GM19324 (cell line): ENCODE results near the gene ADAM10.

Experiments
- ATAC-seq: cut with Tn5 transposase; IDR thresholded peaks from one replicate; pipeline ENCODE4 v1.9.1; 2021; ENCODE audit warnings: mild to moderate bottlenecking, moderate library complexity; ENCODE audit not compliant: unreplicated experiment, low FRiP score

ADAM10 gene

DNA sequence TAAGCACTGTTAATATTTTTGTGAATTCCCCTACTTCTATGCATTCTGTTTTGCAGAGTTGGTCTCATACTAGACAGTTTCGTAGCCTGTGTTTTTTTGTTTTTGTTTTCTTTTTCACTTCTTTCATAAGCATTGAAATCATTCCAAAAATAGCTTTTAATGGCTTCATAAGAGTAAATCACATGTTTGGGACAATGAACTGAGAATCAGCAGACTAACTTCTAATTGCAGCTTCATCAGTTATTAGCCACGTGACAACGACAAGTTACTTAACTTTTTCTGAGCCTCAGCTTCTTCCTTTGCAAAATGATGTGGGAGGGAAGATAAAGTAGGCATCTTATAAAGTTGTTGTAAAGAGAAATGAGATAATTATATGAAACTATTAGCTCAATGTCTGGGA lies 193.0 kb downstream of the ADAM10 start:
- ATAC-seq, result no peak

- ATAC-seq, result no peak
Measured at GRCh38 chr15:58556028-58556361, 193.5 kb downstream of the ADAM10 start.

GRCh38 chr15:58555162-58556027 lies 194.1 kb downstream of the ADAM10 start:
- ATAC-seq, result no peak

GRCh38 chr15:58554758-58555157 lies 194.7 kb downstream of the ADAM10 start:
- ATAC-seq, result no peak

- no peak for ATAC-seq
Measured at GRCh38 chr15:58553365-58553918, 196.1 kb downstream of the ADAM10 start.

DNA sequence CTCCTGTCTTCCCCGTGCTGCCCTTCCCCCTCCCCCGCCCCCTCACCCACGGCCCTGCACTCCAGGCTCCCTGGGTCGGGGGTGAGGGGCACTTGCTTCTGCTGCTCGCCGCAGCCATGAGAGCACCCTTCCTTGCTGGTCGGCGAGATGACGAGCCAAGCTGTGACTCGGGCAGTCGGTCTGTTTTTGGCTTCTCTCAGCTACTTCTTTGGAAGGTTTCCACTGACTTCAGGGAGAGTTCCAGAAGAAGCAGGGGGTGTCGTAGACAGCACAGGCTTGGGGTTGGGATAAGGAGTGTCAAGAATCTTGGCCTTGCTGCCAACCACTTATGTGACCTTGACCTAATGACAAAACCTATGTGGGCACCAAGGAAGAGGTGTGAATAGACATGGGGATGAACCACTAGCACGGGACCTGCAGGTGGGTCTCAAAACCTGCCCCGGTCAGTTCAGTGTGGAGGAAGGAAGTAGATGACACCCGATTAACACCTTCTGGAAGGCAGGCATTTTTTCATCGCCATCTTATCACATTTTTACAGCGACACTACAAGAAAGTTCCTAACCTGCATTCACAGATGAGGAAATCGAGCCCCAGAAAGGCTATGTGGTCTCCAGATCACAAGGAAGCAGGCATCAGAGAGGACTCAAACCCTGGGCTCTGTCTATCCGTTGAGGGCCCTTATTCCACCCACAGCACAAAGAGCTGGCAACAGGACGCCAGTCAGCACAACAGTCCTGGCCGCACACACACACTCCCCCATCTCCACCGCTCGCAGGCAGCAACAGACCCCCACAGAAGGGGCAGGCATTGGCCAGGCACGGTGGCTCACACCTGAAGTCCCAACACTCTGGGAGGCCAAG lies 196.8 kb downstream of the ADAM10 start:
- no peak for ATAC-seq

DNA sequence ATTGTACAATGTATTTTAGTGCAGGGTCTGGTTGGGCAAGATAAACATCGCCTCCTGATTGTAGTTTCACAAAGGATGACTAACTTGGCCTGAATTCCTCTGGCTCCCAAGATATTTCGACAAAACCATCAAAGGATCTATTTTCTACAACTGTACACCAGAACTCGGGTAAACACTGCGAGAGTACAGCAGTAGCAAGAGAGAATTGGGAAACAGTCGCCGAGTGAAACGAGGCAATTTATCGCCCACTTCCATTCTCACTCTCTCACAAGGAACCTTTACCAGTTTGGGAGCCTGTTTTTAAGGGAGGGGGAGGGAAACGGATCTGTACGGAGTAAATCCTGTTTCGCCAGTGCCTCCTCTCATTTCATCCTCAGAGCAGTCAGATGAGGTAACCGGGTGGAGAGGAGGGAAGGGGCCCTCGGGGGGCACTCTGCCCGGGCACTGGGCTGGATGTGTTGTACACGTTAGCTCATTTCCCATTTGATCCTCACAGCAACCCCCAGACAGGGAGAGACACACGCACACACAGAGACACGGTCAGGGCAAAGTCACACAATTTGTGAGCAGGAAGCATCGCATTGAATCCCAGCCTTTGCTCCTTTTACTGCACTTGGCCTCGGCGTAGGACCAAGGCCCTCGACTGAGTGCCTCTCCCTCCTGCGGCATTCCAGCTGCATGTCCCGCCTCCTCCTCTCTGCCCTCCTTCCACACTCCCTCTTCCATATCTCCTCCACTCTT lies 197.6 kb downstream of the ADAM10 start:
- ATAC-seq, result no peak

DNA sequence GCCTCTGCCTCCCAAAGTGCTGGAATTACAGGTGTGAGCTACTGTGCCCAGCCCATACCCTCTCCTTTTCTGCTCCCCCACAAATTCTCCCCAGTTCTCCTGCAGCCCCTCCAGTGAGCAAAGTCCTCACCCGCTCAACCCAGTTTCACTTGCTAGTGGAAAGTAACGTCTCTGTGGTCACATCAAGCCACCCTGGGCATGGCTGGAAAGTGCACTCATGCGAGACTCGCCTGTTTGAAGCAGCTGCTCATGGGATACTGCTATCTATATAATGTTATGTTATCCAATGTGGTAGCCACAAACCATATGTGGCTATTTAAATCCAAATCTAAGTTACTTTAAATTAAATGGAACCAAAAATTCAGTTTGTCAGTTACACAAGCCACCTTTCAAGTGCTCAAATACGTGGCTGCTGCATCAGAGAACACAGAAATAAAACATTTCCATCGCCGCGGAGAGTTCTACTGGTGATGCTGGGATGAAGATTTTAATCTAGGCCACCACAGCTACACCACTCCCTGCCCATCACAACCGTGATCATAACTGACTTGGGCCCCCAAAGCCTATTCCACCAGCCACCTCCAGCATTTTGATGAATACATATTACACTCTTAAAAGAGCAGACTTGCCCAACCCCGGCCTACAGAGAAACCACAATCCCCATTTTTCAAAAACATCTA lies 198.3 kb downstream of the ADAM10 start:
- no peak for ATAC-seq

GRCh38 chr15:58549785-58550074 lies 199.8 kb downstream of the ADAM10 start:
- no peak for ATAC-seq

DNA sequence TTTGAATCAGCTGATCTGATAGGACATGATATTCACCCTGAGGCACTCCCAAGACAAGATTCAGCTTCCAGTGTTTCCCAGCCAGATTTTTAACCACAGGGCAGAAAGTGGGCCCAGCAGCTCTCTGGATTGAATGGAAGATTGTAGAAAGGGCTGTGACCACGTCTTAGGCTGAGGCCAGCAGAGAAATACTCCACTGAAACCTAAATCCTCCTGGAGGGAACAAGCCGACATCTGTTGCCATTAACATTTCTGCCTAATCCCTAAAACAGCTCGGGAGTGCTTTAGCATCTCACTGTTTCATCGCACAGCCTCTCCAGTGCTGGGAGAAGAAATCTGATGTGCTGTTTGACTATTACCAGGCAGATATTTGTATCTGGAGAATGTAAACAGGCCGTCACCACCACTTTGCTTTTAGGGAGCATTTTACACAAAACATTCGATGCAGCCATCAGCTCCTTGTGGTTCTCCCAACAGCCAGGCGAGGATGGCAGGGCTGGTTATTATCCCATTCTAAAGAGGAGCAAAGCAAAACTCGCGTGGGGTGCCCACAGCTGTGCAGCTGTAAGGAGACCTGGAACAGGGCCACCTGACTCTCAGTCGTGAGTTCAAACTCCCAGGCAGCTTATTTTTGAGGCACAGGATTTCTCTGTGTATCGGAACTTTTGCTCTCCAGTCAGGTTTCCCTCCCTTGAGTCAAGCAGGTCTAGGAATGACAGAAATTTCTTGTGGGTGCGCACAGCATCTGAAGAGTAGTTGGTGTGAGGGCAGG lies 200.3 kb downstream of the ADAM10 start:
- ATAC-seq, result no peak

- ATAC-seq, result no peak
Measured at GRCh38 chr15:58548308-58549012, 201.0 kb downstream of the ADAM10 start.

DNA sequence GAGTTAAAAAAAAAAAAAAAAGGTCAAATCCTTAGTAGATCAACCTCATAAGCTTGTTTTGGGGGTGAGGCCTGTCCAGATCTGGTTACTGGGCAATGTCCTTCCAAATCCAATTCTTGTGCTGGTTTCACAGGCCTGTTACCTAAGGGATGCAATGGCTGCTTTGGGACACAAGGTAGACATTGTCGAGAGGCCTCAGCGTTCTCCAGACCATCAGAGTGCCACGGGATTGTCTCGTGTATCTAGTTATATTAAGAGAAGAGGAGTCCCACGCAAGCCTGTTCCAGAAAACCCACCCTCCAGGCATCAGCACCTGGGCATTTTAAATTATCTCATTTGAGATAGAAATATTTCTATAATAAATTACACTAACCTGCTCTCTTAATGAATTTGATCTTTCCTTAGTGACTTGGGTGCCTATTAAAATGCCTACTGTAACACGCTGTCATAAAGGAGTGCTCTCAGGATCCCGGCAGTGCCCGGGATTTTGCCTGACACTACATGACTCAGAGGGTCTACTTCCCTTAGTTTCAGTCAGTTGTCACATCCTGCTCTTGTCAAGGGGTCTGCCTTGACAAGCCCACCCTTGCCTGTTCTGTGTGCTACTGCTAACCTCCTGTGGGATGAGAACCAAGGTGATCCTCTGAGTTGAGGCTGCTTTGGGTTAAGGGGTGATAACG lies 201.7 kb downstream of the ADAM10 start:
- ATAC-seq, result no peak

DNA sequence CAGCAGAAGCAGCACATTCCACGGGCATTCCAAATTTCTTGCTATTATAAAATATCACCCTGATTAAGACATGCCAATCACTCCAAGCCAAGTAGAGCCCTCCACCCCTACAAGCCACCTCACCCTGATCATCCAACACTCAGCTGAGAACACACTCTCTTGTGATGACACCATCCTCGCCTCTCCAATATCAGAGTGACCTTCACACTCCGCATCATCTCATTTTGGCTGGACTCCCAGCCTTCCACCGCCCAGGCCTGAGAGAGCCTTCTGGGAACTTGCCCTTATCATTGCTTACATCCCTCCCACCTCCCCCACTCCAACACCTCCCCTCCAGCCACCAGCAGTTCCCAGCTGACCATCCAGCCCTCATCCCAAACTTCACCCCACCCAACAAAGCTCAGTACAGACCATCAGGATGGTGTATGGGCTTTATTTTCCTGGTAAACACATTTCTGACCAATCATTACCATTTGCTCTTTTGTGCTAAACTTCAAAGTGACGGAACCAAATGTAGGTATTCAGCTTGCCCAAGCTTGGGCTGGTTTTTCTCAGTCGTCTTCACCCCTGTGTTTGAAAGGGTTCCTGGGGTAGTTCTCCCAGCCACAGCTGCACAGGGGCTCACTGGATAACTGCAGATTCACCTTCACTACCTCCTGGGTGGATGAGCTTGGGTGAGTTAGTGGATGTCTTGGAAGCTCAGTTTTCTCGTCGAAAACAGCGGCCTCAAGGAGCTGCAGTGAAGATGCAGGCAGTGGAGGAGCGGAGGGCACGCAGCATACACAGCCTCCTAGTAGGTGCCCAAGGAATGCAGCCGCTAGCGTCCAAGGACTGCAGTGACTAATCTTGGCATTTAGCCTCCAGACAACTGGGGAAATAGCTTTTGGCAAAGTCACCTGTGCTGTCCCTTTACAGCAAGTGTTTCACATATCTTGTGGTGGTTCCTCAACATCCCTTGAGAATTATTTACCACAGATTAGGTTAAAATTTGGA lies 202.6 kb downstream of the ADAM10 start:
- ATAC-seq, result no peak

GRCh38 chr15:58546066-58546591 lies 203.4 kb downstream of the ADAM10 start:
- no peak for ATAC-seq

- no peak for ATAC-seq
Measured at GRCh38 chr15:58545307-58546065, 204.0 kb downstream of the ADAM10 start.

- no peak for ATAC-seq
Measured at GRCh38 chr15:58544756-58545155, 204.8 kb downstream of the ADAM10 start.
